Naive thymus-derived CD4-positive, alpha-beta T cell (primary cell): Measurements from ENCODE around the gene SLC29A1. TPM values are rescaled to one million over a fixed set of nuclear protein-coding genes. Genes with fewer than 3 reads are reported as not detected.
A peak's percentile ranks its signal among the peaks of the same experiment; 100 is the strongest.

Experiments used
- ATAC-seq: fragments of 150-1000 bp; cut with Tn5 transposase; 2 replicates; pipeline ENCODE4 v1.10.0; 2021; ENCODE audit warnings: mild to moderate bottlenecking, moderate library complexity
- CTCF ChIA-PET: fragments of 350-600 bp; sonication (Branson Sonifier 250); formaldehyde crosslinking; loops from one replicate; lab custom pipeline; 2021; ENCODE audit warnings: antibody characterized with exemption; lab: Charles Lee
- POLR2A ChIA-PET: fragments of 350-600 bp; sonication (Branson Sonifier 250); formaldehyde crosslinking; loops from one replicate; lab custom pipeline; 2021; ENCODE audit warnings: antibody characterized with exemption, inconsistent platforms; lab: Charles Lee
- DNase-seq, 9 donors: peaks; one replicate each; pipeline versions ENCODE4 v3.0.0 to v3.0.0-alpha.2; 2020 to 2022; ENCODE audit warnings: mixed read lengths in 1 of 9
- H3K27ac ChIP-seq: one replicate; pipeline ENCODE4 v1.7.0; 2013; ENCODE audit warnings: mild to moderate bottlenecking, low read depth, low read length, moderate library complexity
- H3K27me3 ChIP-seq, 2 donors: one replicate each; pipeline ENCODE4 v1.7.0; 2013; ENCODE audit warnings: low read length in 2 of 2, mild to moderate bottlenecking in 2 of 2, moderate library complexity in 2 of 2; ENCODE audit not compliant: control insufficient read depth in 2 of 2, insufficient read depth in 2 of 2
- H3K36me3 ChIP-seq, 3 experiments: 1 replicate in 2 of 3; 2 replicates in 1 of 3; pipeline ENCODE4 v1.7.0; 2013; ENCODE audit warnings: low read length in 3 of 3, mild to moderate bottlenecking in 3 of 3, moderate library complexity in 1 of 3; ENCODE audit not compliant: insufficient read depth in 3 of 3, control insufficient read depth in 2 of 3
- H3K4me1 ChIP-seq, 2 donors: one replicate each; pipeline ENCODE4 v1.7.0; 2013; ENCODE audit warnings: low read length in 2 of 2, mild to moderate bottlenecking in 2 of 2, moderate library complexity in 1 of 2; ENCODE audit not compliant: control insufficient read depth in 2 of 2, insufficient read depth in 2 of 2
- H3K4me3 ChIP-seq: 2 replicates; pipeline ENCODE4 v1.7.0; 2013; ENCODE audit warnings: mild to moderate bottlenecking, low read length
- H3K9me3 ChIP-seq, 3 experiments: 1 replicate in 2 of 3; 2 replicates in 1 of 3; pipeline ENCODE4 v1.7.0; 2013; ENCODE audit warnings: low read length in 3 of 3; ENCODE audit not compliant: control insufficient read depth in 2 of 3
- H3K27ac Mint-ChIP-seq, 9 donors: one replicate each; pipeline ENCODE4 v1.8.0; 2020 to 2022; ENCODE audit warnings: mixed read lengths in 9 of 9, mild to moderate bottlenecking in 8 of 9, moderate library complexity in 5 of 9, inconsistent platforms in 2 of 9
- H3K27me3 Mint-ChIP-seq, 5 donors: one replicate each; pipeline ENCODE4 v1.8.0; 2021 to 2022; ENCODE audit warnings: mixed read lengths in 5 of 5, mild to moderate bottlenecking in 1 of 5
- H3K36me3 Mint-ChIP-seq, 5 donors: one replicate each; pipeline ENCODE4 v1.8.0; 2020 to 2022; ENCODE audit warnings: mixed read lengths in 5 of 5, mild to moderate bottlenecking in 3 of 5, inconsistent platforms in 1 of 5
- H3K4me1 Mint-ChIP-seq, 7 donors: one replicate each; pipeline ENCODE4 v1.8.0; 2020 to 2022; ENCODE audit warnings: mixed read lengths in 7 of 7, mild to moderate bottlenecking in 3 of 7, inconsistent platforms in 1 of 7
- H3K4me3 Mint-ChIP-seq, 10 donors: one replicate each; pipeline ENCODE4 v1.8.0; 2020 to 2022; ENCODE audit warnings: mild to moderate bottlenecking in 10 of 10, mixed read lengths in 10 of 10, moderate library complexity in 6 of 10, inconsistent platforms in 2 of 10
- H3K9me3 Mint-ChIP-seq, 11 donors: one replicate each; pipeline ENCODE4 v1.8.0; 2020 to 2022; ENCODE audit warnings: mixed read lengths in 11 of 11, mild to moderate bottlenecking in 4 of 11, inconsistent platforms in 1 of 11, moderate library complexity in 1 of 11
- intact Hi-C, 2 donors: fragments of 100-400 bp; cut with micrococcal nuclease; formaldehyde crosslinking; loops; one replicate each; pipeline ENCODE4 v1.15.1; 2023
- polyA plus RNA-seq, 2 donors: library from polyadenylated mRNA; unstranded; fragments of 300-500 nt; fragmentation: Illumina TruSeq; gene quantifications; one replicate each; pipeline ENCODE4 v1.2.3, GENCODE V29; 2021
- total RNA-seq, 6 experiments: library from RNA in 5 of 6; stranded (reverse) in 5 of 6; gene quantifications; 1 replicate in 5 of 6; 2 replicates in 1 of 6; pipeline ENCODE4 v1.2.3 and lab custom pipeline; 2021 to 2026

SLC29A1 gene
- total and polyA plus RNA-seq, 7 experiments from 2014 or later: 0.84 to 41.1 (median 1.8) TPM

DNA sequence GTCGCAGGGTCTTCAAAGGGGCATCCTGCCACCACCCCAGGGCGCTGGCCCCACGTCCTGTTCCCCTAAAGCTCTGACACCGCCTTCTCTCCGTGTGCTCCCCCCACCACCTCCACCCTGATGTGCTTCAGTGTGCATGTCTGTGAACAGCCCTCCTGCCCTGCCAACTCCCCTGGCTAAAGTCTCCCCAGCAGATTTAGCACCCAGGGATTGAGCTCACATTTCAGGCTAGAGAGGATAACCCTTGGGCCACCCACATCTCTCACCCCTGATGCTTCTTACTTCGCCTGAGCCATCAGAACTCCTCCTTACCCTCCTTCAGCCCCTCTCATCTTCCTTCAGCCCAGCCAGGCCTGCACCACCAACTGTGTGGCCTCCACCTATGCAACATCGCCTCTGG, 54.4 kb downstream of the SLC29A1 start:
- Histone ChIP-seq H3K4me1 (no peaks in the 10 kb centered on the region), H3K4me3 (no peak overlapping the region), H3K36me3 (no peaks in the 10 kb centered on the region), H3K9me3 (no peaks in the 10 kb centered on the region), H3K27ac (no peak overlapping the region), H3K27me3 (peaks cover 0 to 9% of the 10 kb centered on the region in 2 donors)
- intact Hi-C loops: no loop called here
- H3K9me3 Mint-ChIP-seq: peaks cover 0 to 2% (median 0%) of the 10 kb centered on the region in 11 donors
- DNase-seq: no peak
- ChIA-PET POLR2A (no interaction called here), CTCF (interaction anchor here (0.8 kb wide), 1 partner anchor 9 kb away, joined by 6 read pairs; no protein-coding TSS in a partner anchor)
- peak overlapping the region in 1 of 9 donors; percentile 46 for H3K27ac Mint-ChIP-seq
- ATAC-seq: no peak
- peaks cover 0 to 12% (median 7%) of the 10 kb centered on the region in 7 donors for H3K4me1 Mint-ChIP-seq
- peak overlapping the region in 1 of 10 donors; percentile 35 for H3K4me3 Mint-ChIP-seq
- peaks cover 0 to 4% (median 0%) of the 10 kb centered on the region in 5 donors for H3K36me3 Mint-ChIP-seq
- peaks cover 34 to 57% (median 49%) of the 10 kb centered on the region in 5 donors for H3K27me3 Mint-ChIP-seq

DNA sequence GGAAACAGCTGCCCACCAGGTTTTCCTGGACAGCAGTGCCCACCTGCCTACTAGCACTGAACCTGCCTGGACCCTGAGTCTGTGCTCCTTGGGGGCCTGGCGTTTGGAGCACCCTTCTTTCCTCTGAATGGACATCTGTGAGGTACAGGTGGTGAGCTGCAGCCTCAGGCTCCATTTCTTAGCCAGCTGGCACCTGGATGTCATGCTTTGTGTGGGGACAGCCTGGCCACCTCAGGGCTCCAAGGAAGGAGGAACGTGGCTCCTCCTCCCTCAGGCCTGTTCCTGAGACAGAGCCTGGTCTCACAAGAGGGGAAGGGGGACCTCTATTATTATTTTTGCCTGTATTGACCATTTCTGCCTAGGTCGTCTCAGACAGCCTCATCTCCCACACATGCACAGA, 54.9 kb downstream of the SLC29A1 start:
- Mint-ChIP-seq H3K36me3 (peaks cover 0 to 4% (median 0%) of the 10 kb centered on the region in 5 donors), H3K27me3 (peaks cover 29 to 51% (median 43%) of the 10 kb centered on the region in 5 donors), H3K9me3 (peaks cover 0 to 2% (median 0%) of the 10 kb centered on the region in 11 donors), H3K27ac (no peak overlapping the region), H3K4me1 (peaks cover 0 to 12% (median 7%) of the 10 kb centered on the region in 7 donors), H3K4me3 (no peak overlapping the region)
- intact Hi-C loops: no loop called here
- DNase-seq (no peak), ATAC-seq (no peak)
- Histone ChIP-seq H3K4me1 (no peaks in the 10 kb centered on the region), H3K36me3 (no peaks in the 10 kb centered on the region), H3K4me3 (no peak overlapping the region), H3K9me3 (no peaks in the 10 kb centered on the region), H3K27ac (no peak overlapping the region), H3K27me3 (peaks cover 0 to 9% of the 10 kb centered on the region in 2 donors)
- CTCF ChIA-PET: no interaction called here
- POLR2A ChIA-PET: no interaction called here

GRCh38 chr6:44278774-44279697, 55.6 kb downstream of the SLC29A1 start:
- Mint-ChIP-seq H3K4me1 (peaks cover 0 to 12% (median 7%) of the 10 kb centered on the region in 7 donors), H3K4me3 (no peak overlapping the region), H3K36me3 (peaks cover 0 to 4% (median 0%) of the 10 kb centered on the region in 5 donors), H3K9me3 (peaks cover 0 to 2% (median 0%) of the 10 kb centered on the region in 11 donors), H3K27ac (peak overlapping the region in 1 of 9 donors; percentile 36), H3K27me3 (peaks cover 23 to 49% (median 40%) of the 10 kb centered on the region in 5 donors)
- ChIA-PET POLR2A (no interaction called here), CTCF (no interaction called here)
- DNase-seq: no peak
- no peaks in the 10 kb centered on the region for H3K36me3 ChIP-seq
- no peaks in the 10 kb centered on the region for H3K9me3 ChIP-seq
- H3K4me1 ChIP-seq: no peaks in the 10 kb centered on the region
- H3K27ac ChIP-seq: no peak overlapping the region
- peak; percentile 26 for ATAC-seq
- intact Hi-C loops: no loop called here
- H3K4me3 ChIP-seq: no peak overlapping the region
- peaks cover 0 to 9% of the 10 kb centered on the region in 2 donors for H3K27me3 ChIP-seq

Other genes with a start within 250 kb of the SLC29A1 start
- gene MRPL14, start 96.1 kb upstream of the SLC29A1 start, total RNA-seq: 10 to 100 TPM; 12.6 to 58.3 (median 15.8) TPM
- gene MRPL14, start 96.1 kb upstream of the SLC29A1 start, polyA plus RNA-seq: 10 to 100 TPM; 71.4 to 77.9 TPM
- 10 to 100 TPM; 16.2 to 21.4 (median 18.1) TPM for gene TMEM63B, start 96.0 kb upstream of the SLC29A1 start, total RNA-seq
- 1 to 10 TPM in 1 of 2 donors, under 1 TPM in 1; 0.18 to 1.7 TPM for gene TMEM63B, start 96.0 kb upstream of the SLC29A1 start, polyA plus RNA-seq
- under 1 TPM in 1 of 5 experiments, not detected in 4; 0.66 TPM for gene CAPN11, start 64.8 kb upstream of the SLC29A1 start, total RNA-seq
- gene CAPN11, start 64.8 kb upstream of the SLC29A1 start, polyA plus RNA-seq: not detected
- gene MYMX, start 6.7 kb upstream of the SLC29A1 start, total RNA-seq: not detected
- not detected for gene MYMX, start 6.7 kb upstream of the SLC29A1 start, polyA plus RNA-seq
- 100 to 1,000 TPM; 345 to 750 (median 366) TPM for gene HSP90AB1, start 23.5 kb downstream of the SLC29A1 start, total RNA-seq
- gene HSP90AB1, start 23.5 kb downstream of the SLC29A1 start, polyA plus RNA-seq: 100 to 1,000 TPM; 422 to 558 TPM
- 10 to 100 TPM in 4 of 5 experiments, 1 to 10 TPM in 1; 10.0 to 32.1 (median 17.6) TPM for gene SLC35B2, start 33.9 kb downstream of the SLC29A1 start, total RNA-seq
- gene SLC35B2, start 33.9 kb downstream of the SLC29A1 start, polyA plus RNA-seq: 10 to 100 TPM; 24.5 to 41.7 TPM
- gene NFKBIE, start 42.0 kb downstream of the SLC29A1 start, total RNA-seq: 10 to 100 TPM in 4 of 5 experiments, 1 to 10 TPM in 1; 8.3 to 53.4 (median 29.4) TPM
- 1 to 10 TPM; 2.3 to 4.9 TPM for gene NFKBIE, start 42.0 kb downstream of the SLC29A1 start, polyA plus RNA-seq
- not detected for gene TMEM151B, start 46.9 kb downstream of the SLC29A1 start, total RNA-seq
- gene TMEM151B, start 46.9 kb downstream of the SLC29A1 start, polyA plus RNA-seq: under 1 TPM in 1 of 2 donors, not detected in 1; 0.22 TPM
- gene AARS2, start 89.8 kb downstream of the SLC29A1 start, total RNA-seq: 10 to 100 TPM; 13.5 to 29.8 (median 20.9) TPM
- gene AARS2, start 89.8 kb downstream of the SLC29A1 start, polyA plus RNA-seq: 10 to 100 TPM in 1 of 2 donors, 1 to 10 TPM in 1; 8.9 to 13.1 TPM
- gene SPATS1, start 119.1 kb downstream of the SLC29A1 start, total RNA-seq: not detected
- gene SPATS1, start 119.1 kb downstream of the SLC29A1 start, polyA plus RNA-seq: not detected
- gene CDC5L, start 164.1 kb downstream of the SLC29A1 start, total RNA-seq: 10 to 100 TPM; 17.4 to 25.4 (median 22.4) TPM
- gene CDC5L, start 164.1 kb downstream of the SLC29A1 start, polyA plus RNA-seq: 10 to 100 TPM; 14.5 to 20.8 TPM